Fibroblast of peridontal ligament (primary cell): Measurements from ENCODE around the gene HBE1.
A peak's percentile ranks its signal among the peaks of the same experiment; 100 is the strongest.
"Not testable (repeated sequence)": the region's sequence is repeated elsewhere in the genome, so short reads cannot be mapped to it uniquely, and the experiment has no call there.

Experiments used
- DNase-seq: peaks from one replicate; pipeline ENCODE4 v3.0.0-alpha.2; 2010; ENCODE audit errors: extremely low read depth

The HBE1 gene

GRCh38 chr11:5253440-5253839, 16.3 kb downstream of the HBE1 start:
- not testable (repeated sequence) for DNase-seq

GRCh38 chr11:5252919-5253265, 16.9 kb downstream of the HBE1 start:
- DNase-seq: no peak

GRCh38 chr11:5252192-5252918, 17.4 kb downstream of the HBE1 start:
- DNase-seq: no peak

- DNase-seq: no peak
Measured at GRCh38 chr11:5251746-5252145, 18.0 kb downstream of the HBE1 start.

- DNase-seq: no peak
Measured at GRCh38 chr11:5250543-5251204, 19.1 kb downstream of the HBE1 start.

- DNase-seq: peak; percentile 43
Measured at GRCh38 chr11:5249807-5250396, 19.8 kb downstream of the HBE1 start, which contains the start of gene HBG1. HBG1 (minus strand) TSS chr11:5249857; CDS start chr11:5249804, 53 bp downstream.

GRCh38 chr11:5248498-5248897, 21.2 kb downstream of the HBE1 start:
- DNase-seq: not testable (repeated sequence)

GRCh38 chr11:5247472-5248192, 22.1 kb downstream of the HBE1 start:
- no peak for DNase-seq

- DNase-seq: no peak
Measured at GRCh38 chr11:5246772-5247471, 22.8 kb downstream of the HBE1 start.

GRCh38 chr11:5245155-5245554, 24.6 kb downstream of the HBE1 start:
- DNase-seq: no peak

- DNase-seq: no peak
Measured at GRCh38 chr11:5243816-5244180, 25.9 kb downstream of the HBE1 start.

GRCh38 chr11:5242933-5243815, 26.6 kb downstream of the HBE1 start:
- no peak for DNase-seq

- DNase-seq: no peak
Measured at GRCh38 chr11:5242208-5242607, 27.5 kb downstream of the HBE1 start.

GRCh38 chr11:5241458-5241857, 28.3 kb downstream of the HBE1 start:
- no peak for DNase-seq

- no peak for DNase-seq
Measured at GRCh38 chr11:5240458-5240857, 29.3 kb downstream of the HBE1 start.

- DNase-seq: no peak
Measured at GRCh38 chr11:5240056-5240455, 29.7 kb downstream of the HBE1 start.

- no peak for DNase-seq
Measured at GRCh38 chr11:5239046-5239445, 30.7 kb downstream of the HBE1 start.

GRCh38 chr11:5238486-5238885, 31.3 kb downstream of the HBE1 start:
- no peak for DNase-seq

GRCh38 chr11:5237420-5237819, 32.3 kb downstream of the HBE1 start:
- no peak for DNase-seq

GRCh38 chr11:5235364-5236095, 34.2 kb downstream of the HBE1 start:
- no peak for DNase-seq
